Fibroblast of mammary gland (primary cell): ENCODE results near the gene HTR3A.
A peak's percentile ranks its signal among the peaks of the same experiment; 100 is the strongest.

Experiments
- DNase-seq: peaks from one replicate; pipeline ENCODE4 v3.0.0-alpha.2; 2010; ENCODE audit warnings: low read depth
- H3K4me3 ChIP-seq: 2 replicates; pipeline ENCODE4 v1.5.1; 2011; ENCODE audit warnings: low read depth, mild to moderate bottlenecking, low read length, moderate library complexity; ENCODE audit not compliant: control insufficient read depth
- CTCF ChIP-seq: conservative IDR thresholded peaks from 2 replicates; pipeline ENCODE4 v1.5.1; 2011; ENCODE audit warnings: low read depth, low read length, inconsistent platforms; ENCODE audit not compliant: control insufficient read depth, insufficient read depth

HTR3A gene

GRCh38 chr11:113994077-113994954 is 19.4 kb downstream of the HTR3A start:
- H3K4me3 ChIP-seq, result no peak overlapping the region
- no peak for DNase-seq
- peak; percentile 76 for TF ChIP-seq CTCF

- TF ChIP-seq CTCF, result no peak
- no peak overlapping the region for H3K4me3 ChIP-seq
- no peak for DNase-seq
These were observed 22.6 kb downstream of the HTR3A start for GRCh38 chr11:113997473-113997872.

- DNase-seq, result no peak
- no peak overlapping the region for H3K4me3 ChIP-seq
- no peak for TF ChIP-seq CTCF
These were observed 23.7 kb downstream of the HTR3A start for GRCh38 chr11:113998574-113998973.

GRCh38 chr11:114000526-114000925 is 25.6 kb downstream of the HTR3A start:
- TF ChIP-seq CTCF, result no peak
- no peak overlapping the region for H3K4me3 ChIP-seq

GRCh38 chr11:114001416-114001815 is 26.5 kb downstream of the HTR3A start:
- no peak for TF ChIP-seq CTCF
- no peak for DNase-seq

More at GRCh38 chr11:114000526-114000925, 25.6 kb downstream of the HTR3A start:
- DNase-seq, result no peak

GRCh38 chr11:114008331-114008730 is 33.4 kb downstream of the HTR3A start:
- TF ChIP-seq CTCF, result no peak
- no peak for DNase-seq
- no peak overlapping the region for H3K4me3 ChIP-seq

More at GRCh38 chr11:114001416-114001815, 26.5 kb downstream of the HTR3A start:
- no peak overlapping the region for H3K4me3 ChIP-seq
